Activated CD4-positive, alpha-beta T cell treated with anti-CD3 and anti-CD28 coated beads, Interleukin-2, Interleukin-4, amounts not matched to agents 100 ng/mL and 50 ng/mL, durations not matched to agents 16 hours and 8 hours (primary cell): Measurements from ENCODE around the gene DCHS1.

Source experiments
- DNase-seq: peaks from one replicate; pipeline ENCODE4 v3.0.0-alpha.2; 2020; ENCODE audit warnings: low spot score

DCHS1 gene

GRCh38 chr11:6646918-6647679 is 8.5 kb downstream of the DCHS1 start:
- no peak for DNase-seq

DNA sequence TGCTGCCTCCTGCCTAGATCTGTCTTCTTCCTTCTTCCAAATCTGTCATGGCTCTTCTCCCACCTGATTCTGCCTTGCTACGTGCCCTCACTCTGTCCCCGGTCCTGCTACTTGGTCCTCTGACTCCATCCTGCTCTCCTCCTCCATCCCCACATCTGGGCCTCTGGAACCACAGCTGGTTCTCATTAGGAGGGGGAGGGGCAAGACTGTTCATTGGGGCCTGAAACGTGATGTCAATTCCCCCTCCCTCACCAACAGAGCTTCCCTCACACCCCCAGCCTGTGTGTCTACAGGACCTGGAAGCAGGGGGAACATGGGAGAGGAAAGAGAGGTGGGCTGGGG is 9.1 kb downstream of the DCHS1 start:
- DNase-seq = no peak

- no peak for DNase-seq
Observed at GRCh38 chr11:6646071-6646470, 9.5 kb downstream of the DCHS1 start.

GRCh38 chr11:6642957-6643356 is 12.7 kb downstream of the DCHS1 start:
- DNase-seq = no peak

DNA sequence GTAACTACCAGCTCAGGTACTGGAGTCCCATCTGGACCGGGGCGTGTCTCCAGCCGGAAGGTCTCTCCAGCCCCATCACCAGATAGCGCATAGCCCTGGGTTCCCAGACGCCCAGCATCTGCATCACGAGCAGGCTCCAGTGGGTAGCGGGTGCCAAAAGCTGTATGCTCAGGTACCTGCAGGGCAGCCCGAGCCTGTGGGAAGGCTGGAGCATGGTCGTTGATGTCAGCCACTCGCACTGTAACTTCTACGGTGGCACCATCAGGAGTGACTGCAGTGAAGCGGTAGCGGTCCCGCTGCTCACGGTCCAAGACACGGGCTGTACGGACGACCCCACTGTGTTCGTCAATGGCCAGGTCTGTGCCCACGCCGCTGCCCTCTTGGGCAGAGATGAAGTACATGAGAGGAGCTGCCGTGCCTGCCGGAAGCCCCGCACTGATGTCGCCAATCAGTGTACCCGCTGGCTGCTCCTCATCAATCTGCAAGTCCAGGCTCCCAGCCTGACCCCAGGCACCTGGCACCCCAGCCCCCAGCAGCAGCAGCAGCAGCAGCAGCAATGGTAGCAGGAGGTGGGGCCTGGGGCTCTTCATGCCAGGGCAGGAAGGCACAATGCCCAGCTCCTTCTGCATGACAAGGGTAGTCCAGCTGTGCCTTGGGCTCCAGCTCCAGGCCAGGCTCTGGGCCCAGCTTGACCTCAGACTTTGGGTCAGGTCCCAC is 14.5 kb downstream of the DCHS1 start:
- no peak for DNase-seq

DNA sequence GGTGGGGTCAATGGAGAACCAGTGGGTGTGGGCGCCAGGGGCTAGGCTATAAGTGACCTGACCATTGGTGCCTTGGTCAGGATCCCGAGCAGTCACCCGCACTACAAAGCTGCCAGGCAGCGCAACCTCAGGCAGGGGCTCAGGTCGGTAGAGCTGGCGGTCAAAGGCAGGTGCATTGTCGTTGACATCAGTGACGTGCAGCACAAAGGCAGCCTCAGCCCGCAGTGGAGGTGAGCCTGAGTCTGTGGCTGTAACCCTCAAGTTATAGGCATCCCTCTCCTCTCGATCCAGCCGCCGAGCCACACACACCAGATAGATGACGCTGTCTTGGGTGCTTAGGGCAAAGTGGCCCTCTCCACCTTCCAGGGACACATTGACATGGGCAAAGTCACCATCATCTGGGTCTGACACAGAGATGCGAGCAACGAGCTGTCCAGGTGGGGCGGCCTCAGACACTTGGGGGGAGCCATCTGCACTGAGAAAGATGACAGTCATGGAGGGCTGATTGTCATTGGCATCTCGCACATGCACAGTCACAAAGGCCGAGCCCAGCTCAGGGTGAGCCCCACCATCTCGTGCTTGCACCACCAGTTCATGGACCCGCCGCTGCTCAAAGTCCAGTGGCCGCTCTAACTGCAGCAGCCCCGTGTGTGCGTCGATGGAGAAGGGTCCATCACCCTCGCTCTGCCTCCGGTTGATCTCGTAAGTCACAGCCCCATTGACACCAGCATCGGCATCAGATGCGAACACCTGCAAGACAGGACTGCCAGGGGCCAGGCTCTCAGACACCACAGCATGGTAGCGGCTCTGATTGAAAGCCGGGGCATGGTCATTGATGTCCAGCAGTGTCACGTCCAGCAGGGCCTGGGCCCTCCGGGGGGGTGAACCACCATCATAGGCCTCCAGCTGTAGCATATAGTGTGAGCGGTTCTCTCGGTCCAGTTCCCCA is 15.3 kb downstream of the DCHS1 start:
- DNase-seq = no peak

GRCh38 chr11:6638429-6638828 is 17.2 kb downstream of the DCHS1 start:
- no peak for DNase-seq

DNA sequence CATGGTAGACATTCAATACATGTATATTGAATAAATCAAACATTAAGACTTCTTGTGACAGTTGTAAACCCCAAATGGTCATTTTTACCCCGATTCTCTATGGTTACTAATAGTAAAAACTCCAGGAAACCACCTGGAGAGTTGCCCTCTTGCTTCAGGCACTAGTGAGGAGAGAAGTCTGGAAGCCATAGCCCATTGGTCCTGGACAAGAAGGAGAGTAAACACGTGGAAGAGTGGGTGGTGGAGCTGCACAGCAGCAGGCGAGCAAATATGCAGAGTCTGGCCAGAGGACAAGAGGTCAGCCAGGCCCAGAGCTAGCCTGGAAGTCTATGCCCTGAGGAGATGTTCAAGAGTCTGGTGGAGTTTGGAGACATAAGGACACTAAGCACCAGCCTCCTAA is 17.7 kb downstream of the DCHS1 start:
- no peak for DNase-seq

DNA sequence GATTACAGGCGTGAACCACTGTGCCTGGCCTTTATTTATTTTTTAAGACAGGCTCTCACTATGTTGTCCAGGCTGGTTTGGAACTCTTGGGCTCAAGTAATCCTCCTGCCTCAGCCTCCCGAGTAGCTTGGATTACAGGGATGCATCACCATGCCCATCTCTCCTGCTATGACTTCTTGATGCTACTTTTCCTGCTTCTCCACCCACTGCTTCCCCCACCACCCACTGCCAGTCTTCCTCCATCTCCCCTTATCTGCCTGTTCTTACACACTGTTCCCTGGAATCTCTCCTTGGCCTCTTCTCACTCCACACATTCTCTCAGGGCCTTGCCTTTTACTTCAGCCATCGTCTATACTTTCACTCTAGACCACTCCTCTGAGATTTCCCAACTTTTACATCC is 19.1 kb downstream of the DCHS1 start:
- DNase-seq = no peak

DNA sequence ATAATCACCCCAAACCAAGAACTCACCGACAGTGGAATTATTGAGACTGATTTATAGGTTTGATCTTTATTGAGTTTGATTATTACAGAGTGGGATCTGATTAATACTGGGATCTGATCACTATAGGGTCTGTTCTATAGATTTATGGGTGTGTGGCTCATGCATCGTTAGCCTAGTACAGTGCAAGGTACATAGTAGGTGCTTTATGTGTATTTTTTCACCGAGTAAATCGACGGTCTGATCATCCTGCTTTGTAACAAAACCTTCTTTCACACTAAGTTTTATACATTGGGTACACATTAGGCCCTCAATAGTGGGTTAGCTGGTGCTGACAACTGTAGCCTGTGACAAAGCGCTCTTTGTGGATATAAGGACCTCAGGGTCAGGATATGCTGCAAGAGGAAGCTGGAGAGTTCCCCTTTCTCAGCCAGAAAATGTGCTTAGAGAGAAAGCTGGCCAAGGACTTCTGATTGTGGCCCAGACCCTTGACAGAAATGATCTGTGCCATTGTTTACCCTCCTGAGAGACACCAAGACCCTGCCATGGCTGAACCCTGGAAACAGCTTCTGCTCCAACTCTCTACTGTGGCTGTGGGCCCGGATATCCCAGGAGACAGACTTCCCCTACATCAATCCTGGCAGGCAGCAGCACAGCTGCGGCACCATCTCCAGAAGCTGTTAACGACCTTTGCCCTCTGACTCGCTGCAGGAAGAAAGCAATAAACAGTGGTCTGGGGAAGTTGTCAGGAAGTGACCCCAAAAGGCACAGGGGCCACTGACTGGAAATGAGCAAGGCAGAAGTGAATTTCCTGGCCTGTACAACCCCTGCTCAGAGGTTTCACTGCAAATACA is 20.3 kb downstream of the DCHS1 start:
- DNase-seq = no peak

GRCh38 chr11:6634534-6634933 is 21.1 kb downstream of the DCHS1 start:
- DNase-seq = no peak

GRCh38 chr11:6633422-6634408 is 21.9 kb downstream of the DCHS1 start:
- DNase-seq = no peak

DNA sequence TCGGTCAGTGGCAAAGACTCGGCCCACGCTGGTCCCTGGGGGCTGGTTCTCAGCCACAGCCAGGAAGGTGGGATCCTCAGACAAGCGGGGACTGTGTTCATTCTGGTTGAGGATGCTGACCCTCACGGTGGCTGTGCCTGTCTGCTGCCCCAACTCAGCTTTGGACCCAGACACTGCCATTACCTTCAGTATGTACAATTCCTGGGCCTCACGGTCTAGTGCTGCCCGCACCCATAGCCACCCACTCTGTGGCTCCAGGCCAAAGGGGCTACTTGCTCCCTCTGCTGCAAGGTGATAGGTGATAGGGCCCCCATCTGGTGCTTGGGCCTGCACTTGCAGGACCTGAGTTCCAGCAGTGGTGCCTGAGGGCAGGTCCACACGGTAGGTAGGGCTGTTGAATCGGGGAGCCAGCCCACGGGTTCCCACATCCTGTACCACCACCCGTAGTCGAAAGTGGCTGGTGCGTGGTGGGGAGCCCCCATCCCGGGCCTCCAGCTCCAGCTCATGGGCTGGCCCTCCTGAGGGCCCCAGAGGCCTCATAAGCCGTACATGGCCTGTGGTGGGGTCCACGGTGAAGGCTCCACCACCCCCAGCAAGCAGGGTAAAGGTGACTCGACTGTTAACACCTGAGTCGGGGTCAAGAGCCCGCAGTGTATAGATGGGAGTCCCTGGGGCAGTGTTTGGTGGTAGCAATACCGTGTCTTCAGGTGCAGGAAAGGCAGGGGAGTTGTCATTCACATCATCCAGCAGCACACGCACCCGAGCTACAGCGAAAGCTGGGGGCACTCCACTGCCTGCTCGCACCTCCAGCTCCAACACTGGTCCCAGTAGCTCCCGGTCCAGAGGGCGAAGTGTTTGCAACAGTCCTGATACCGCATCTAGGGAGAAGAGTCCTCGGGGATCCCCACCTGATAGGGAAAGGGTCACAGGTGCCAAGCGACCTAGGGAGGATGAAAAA is 23.2 kb downstream of the DCHS1 start:
- no peak for DNase-seq

- DNase-seq = no peak
Observed at GRCh38 chr11:6631361-6631890, 24.2 kb downstream of the DCHS1 start.

GRCh38 chr11:6630632-6631291 is 24.8 kb downstream of the DCHS1 start:
- DNase-seq = no peak

DNA sequence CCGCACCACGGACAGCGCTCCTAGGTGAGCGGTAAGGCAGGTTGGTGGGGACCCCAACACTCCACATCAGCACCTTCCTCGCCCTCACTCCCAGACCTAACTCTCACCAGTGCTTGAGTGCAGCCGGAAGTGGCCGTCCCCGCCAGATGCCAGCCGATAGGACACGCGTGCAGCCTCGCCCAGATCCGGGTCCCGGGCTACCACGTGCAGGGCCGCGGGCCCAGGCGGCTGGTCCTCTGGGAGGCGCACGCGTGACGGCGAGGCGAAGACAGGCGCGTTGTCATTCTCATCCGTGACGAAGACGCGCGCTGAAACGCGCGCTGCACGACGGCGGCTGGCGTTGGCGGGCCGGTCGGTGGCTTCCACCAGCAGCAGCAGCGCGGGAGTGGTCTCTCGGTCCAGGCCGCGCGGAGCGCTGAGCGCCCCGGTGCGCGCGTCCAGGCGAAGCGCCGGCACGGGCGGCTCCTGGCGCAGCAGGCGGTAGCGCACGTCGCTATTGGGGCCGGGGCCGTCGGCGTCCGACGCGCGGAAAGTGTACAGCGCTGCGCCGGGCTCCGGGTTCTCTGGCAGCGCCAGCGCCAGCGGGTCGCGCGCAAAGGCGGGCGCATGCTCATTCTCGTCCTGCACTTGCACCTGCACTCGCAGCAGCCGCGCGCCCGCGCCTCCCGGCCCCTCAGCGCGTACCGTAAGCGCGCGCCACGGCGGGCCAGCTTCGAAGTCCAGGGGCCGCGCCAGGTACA is 25.5 kb downstream of the DCHS1 start:
- no peak for DNase-seq

- DNase-seq = no peak
Observed at GRCh38 chr11:6629573-6629891, 26.1 kb downstream of the DCHS1 start.

DNA sequence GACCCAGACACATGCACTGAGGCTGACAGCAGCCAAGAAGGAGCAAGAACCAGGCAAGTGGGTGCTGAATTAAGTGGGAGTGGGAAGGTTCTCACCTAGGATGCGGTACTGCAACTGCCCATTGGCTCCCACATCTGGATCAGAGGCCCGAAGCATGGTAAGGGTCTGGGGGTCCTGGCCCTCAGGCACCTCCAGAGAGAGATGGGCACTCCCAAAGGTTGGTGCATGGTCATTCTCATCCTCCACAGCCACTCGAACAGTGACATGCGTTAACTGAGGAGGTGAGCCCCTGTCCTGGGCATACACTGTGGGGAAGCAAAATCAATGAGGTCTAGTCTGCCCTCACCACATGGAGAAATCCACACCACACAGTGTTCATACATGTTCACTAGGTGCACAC is 27.1 kb downstream of the DCHS1 start:
- DNase-seq = no peak
